ENCODE results near the gene DNHD1.
A peak's percentile ranks its signal among the peaks of the same experiment; 100 is the strongest.

DNHD1 gene

GRCh38 chr11:6616596-6617250 is 119.6 kb downstream of the DNHD1 start:
- peaks cover 18% of the 10 kb centered on the region for H3K4me1 ChIP-seq (ENCODE audit: insufficient read depth, low read length)
- no peaks in the 10 kb centered on the region for H3K9me3 ChIP-seq (ENCODE audit: control insufficient read depth, insufficient read depth, low read length)
- no peak overlapping the region for H3K9ac ChIP-seq (ENCODE audit: low read depth, low read length)
- no peaks in the 10 kb centered on the region for H3K36me3 ChIP-seq (ENCODE audit: insufficient read depth, low read length)

GRCh38 chr11:6617315-6617781 is 120.3 kb downstream of the DNHD1 start:
- no peak overlapping the region for H3K9ac ChIP-seq (ENCODE audit: low read depth, low read length)
- no peaks in the 10 kb centered on the region for H3K9me3 ChIP-seq (ENCODE audit: control insufficient read depth, insufficient read depth, low read length)
- H3K4me1 ChIP-seq (ENCODE audit: insufficient read depth, low read length), result peaks cover 18% of the 10 kb centered on the region
- no peaks in the 10 kb centered on the region for H3K36me3 ChIP-seq (ENCODE audit: insufficient read depth, low read length)

GRCh38 chr11:6618117-6619003 is 121.3 kb downstream of the DNHD1 start:
- peaks cover 12% of the 10 kb centered on the region for H3K4me1 ChIP-seq (ENCODE audit: insufficient read depth, low read length)
- no peaks in the 10 kb centered on the region for H3K36me3 ChIP-seq (ENCODE audit: insufficient read depth, low read length)

GRCh38 chr11:6619004-6619745 is 122.1 kb downstream of the DNHD1 start, which contains the start of gene TPP1:
Gene TPP1 (minus strand): TSS chr11:6619422. CDS start chr11:6619400, 22 bp downstream.
- no peaks in the 10 kb centered on the region for H3K9me3 ChIP-seq (ENCODE audit: control insufficient read depth, insufficient read depth, low read length)
- peaks cover 10% of the 10 kb centered on the region; the same call in 1 of the 2 replicates for H3K4me1 ChIP-seq (ENCODE audit: insufficient read depth, low read length)
- H3K36me3 ChIP-seq (ENCODE audit: insufficient read depth, low read length), result no peaks in the 10 kb centered on the region
- H3K9ac ChIP-seq (ENCODE audit: low read depth, low read length), result peak within 1 kb of the TSS; percentile 74

More at GRCh38 chr11:6618117-6619003, 121.3 kb downstream of the DNHD1 start:
- Histone ChIP-seq H3K9ac (ENCODE audit: low read depth, low read length) (peak overlapping the region; percentile 74), H3K9me3 (ENCODE audit: control insufficient read depth, insufficient read depth, low read length) (no peaks in the 10 kb centered on the region)

GRCh38 chr11:6620636-6621035 is 123.6 kb downstream of the DNHD1 start:
- Histone ChIP-seq H3K9me3 (ENCODE audit: control insufficient read depth, insufficient read depth, low read length) (no peaks in the 10 kb centered on the region), H3K9ac (ENCODE audit: low read depth, low read length) (no peak overlapping the region), H3K4me1 (ENCODE audit: insufficient read depth, low read length) (peaks cover 10% of the 10 kb centered on the region; the same call in 1 of the 2 replicates), H3K36me3 (ENCODE audit: insufficient read depth, low read length) (no peaks in the 10 kb centered on the region)

Data from ES-I3 (cell line).